HG02798 (cell line): ENCODE measurements around the gene EIF4G1.
"Not testable (repeated sequence)": the region's sequence is repeated elsewhere in the genome, so short reads cannot be mapped to it uniquely, and the experiment has no call there.

ENCODE experiments used
- ATAC-seq: cut with Tn5 transposase; IDR thresholded peaks from one replicate; pipeline ENCODE4 v1.9.1; 2021; ENCODE audit warnings: mild to moderate bottlenecking; ENCODE audit not compliant: unreplicated experiment, poor library complexity

EIF4G1 gene, protein sequence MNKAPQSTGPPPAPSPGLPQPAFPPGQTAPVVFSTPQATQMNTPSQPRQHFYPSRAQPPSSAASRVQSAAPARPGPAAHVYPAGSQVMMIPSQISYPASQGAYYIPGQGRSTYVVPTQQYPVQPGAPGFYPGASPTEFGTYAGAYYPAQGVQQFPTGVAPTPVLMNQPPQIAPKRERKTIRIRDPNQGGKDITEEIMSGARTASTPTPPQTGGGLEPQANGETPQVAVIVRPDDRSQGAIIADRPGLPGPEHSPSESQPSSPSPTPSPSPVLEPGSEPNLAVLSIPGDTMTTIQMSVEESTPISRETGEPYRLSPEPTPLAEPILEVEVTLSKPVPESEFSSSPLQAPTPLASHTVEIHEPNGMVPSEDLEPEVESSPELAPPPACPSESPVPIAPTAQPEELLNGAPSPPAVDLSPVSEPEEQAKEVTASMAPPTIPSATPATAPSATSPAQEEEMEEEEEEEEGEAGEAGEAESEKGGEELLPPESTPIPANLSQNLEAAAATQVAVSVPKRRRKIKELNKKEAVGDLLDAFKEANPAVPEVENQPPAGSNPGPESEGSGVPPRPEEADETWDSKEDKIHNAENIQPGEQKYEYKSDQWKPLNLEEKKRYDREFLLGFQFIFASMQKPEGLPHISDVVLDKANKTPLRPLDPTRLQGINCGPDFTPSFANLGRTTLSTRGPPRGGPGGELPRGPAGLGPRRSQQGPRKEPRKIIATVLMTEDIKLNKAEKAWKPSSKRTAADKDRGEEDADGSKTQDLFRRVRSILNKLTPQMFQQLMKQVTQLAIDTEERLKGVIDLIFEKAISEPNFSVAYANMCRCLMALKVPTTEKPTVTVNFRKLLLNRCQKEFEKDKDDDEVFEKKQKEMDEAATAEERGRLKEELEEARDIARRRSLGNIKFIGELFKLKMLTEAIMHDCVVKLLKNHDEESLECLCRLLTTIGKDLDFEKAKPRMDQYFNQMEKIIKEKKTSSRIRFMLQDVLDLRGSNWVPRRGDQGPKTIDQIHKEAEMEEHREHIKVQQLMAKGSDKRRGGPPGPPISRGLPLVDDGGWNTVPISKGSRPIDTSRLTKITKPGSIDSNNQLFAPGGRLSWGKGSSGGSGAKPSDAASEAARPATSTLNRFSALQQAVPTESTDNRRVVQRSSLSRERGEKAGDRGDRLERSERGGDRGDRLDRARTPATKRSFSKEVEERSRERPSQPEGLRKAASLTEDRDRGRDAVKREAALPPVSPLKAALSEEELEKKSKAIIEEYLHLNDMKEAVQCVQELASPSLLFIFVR (N-terminal part only)

DNA sequence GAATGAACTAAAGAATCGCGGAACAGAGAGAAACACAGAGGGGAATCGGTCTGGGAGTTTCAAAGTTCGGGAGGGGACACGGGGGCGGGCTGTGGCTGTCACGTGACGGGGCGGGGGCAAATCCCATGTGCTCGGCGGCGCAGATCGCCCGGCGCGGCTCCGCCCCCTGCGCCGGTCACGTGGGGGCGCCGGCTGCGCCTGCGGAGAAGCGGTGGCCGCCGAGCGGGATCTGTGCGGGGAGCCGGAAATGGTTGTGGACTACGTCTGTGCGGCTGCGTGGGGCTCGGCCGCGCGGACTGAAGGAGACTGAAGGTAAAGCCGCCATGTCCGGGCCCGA lies at the start of gene EIF4G1:
Gene EIF4G1, plus strand, starts transcription at position 244 of the 337 bp plus-strand sequence. CDS start 1,191 bp downstream, outside the sequence.
- peak; percentile 90 for ATAC-seq

DNA sequence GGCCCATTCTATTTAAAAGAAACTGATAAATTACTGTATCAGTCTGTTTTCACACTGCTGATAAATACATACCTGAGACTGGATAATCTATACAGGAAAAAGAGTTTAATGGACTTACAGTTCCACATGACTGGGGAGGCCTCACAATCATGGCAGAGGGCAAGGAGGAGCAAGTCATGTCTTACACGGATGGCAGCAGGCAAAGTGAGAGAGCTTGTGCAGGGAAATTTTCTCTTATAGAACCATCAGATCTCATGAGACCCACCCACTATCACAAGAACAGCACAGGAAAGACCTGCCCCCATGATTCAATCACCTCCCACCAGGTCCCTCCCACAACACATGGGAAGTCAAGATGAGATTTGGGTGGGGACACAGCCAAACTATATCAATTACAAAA lies 47.2 kb upstream of the EIF4G1 start:
- ATAC-seq: not testable (repeated sequence)

DNA sequence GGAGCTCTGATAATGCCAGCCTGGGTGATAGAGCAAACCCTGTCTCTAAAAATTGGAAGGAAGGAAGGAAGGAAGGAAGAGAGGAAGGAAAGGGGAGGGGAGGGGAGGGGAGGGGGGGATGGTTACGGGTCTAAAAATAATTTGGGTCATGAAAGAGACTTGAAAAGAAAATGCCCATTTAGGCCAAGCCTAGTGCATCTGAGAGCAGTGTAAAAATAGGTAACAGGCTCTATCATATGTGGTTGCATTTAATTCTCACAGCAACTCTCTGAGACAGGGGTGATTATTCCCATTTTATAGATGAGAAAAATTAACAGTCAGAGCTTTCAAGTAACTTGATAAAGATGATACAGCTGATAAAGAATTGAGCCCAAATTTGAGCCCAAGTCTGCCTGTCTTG lies 42.1 kb upstream of the EIF4G1 start:
- ATAC-seq: no peak

DNA sequence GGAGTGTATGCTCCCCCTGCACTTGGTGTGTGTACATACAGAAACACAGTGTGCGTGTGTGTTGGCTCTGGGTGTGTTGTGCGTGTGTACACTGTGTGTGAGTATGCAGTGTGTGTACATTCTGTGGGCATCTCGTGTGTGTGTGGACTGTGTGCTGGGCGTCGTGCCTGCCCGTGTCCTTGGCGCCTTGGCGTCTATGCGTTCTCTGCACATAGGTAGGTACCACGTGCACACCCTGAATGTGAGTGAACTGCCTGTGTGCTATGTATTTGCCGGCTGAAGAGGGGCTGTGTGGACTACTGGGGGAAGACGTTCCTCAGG lies 39.1 kb upstream of the EIF4G1 start:
- no peak for ATAC-seq

DNA sequence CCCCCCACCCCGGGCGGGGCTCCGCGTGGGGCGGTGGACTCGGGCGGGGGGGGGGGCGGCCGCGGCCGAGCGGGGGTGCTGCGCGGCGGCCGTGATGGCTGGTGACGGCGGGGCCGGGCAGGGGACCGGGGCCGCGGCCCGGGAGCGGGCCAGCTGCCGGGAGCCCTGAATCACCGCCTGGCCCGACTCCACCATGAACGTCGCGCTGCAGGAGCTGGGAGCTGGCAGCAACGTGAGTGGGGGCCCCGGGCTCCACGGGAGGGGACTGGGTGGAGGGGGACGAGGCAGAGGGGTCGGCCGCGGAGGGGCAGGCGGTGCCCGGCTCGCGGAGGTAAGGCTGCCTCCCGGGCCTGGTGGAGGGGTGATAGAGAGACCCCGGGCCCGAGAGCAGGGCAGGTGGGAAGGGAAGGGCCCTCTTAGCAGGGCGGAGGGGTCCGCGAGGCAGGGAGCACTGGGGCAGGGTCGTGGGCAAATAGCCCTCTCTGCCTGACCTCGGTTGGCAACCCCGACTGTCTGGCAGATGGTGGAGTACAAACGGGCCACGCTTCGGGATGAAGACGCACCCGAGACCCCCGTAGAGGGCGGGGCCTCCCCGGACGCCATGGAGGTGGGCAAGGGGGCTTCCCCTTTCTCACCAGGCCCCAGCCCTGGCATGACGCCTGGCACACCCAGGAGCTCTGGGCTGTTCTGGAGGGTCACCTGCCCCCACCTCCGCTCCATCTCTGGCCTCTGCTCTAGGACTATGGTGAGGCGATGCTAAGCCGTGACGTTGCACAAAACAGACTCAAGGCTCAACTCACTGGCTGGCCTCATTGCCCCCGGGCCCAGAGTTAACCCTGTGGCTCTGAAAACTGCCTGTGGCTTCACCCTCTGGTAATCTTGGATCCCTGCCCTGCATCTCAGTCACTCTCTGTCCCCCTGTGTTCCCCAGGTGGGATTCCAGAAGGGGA lies 38.2 kb upstream of the EIF4G1 start, which contains the start of gene ECE2:
Gene ECE2, plus strand, starts transcription at position 62 of the 950 bp plus-strand sequence. Its CDS starts 132 bp downstream, at position 194.
- no peak for ATAC-seq

DNA sequence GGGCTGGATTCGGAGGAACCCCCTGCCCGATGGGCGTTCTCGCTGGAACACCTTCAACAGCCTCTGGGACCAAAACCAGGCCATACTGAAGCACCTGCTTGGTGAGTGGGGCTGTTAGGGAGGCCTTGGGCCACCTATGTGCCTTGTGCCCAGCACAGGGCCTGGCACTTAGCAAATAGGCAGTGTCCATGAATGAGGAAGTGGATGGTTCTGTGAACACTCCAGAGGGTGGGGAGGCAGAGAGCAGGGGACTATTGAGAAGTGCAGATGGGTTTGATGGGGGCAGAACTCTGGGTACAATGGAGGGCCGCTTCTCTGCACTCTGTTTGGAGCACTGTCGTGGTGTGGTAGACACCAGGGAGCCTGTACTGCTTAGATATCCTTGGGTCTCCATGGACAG lies 37.0 kb upstream of the EIF4G1 start:
- ATAC-seq: no peak

DNA sequence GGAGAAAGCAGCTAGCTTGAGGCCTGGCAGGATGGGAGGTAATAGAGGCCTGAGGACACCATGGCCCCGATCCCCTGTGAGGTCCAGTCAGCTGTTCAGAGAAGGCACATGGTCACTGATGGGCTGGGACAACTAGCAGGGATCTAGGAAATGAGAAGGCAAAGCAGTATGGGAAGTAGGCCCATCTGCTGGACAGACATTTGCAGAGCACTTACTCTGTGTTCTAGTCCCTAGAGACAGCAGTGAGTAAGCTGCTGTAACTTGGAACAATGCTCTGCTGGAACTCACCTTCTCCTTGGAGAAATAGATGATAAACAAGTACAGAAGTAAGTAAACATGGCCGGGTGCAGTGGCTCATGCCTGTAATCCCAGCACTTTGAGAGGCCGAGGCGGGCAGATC lies 31.5 kb upstream of the EIF4G1 start:
- no peak for ATAC-seq

DNA sequence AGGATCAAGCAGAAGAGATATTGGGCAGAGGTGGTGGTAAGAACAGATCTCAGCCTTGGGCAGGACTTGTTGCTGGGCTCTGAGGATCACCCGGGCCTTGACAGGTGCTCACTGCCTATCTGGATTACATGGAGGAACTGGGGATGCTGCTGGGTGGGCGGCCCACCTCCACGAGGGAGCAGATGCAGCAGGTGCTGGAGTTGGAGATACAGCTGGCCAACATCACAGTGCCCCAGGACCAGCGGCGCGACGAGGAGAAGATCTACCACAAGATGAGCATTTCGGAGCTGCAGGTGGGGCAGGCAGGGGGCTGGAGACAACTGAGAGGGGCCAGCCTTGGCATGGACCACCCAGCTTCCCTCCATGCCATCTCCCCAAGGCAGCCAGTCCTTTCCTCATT lies 30.7 kb upstream of the EIF4G1 start:
- ATAC-seq: no peak

DNA sequence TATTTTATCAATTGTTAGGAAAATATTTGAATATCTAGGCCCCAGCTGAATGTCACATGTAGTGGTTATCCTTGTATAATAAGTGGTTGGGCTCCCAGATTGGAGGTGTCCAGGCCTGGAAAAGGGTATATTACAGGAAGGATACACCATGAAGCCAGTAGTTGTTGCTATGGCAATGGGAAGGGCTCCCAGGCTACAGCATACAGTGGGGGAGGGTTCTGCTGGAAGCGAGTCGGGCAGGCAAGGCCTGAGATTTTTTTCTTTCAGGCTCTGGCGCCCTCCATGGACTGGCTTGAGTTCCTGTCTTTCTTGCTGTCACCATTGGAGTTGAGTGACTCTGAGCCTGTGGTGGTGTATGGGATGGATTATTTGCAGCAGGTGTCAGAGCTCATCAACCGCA lies 29.7 kb upstream of the EIF4G1 start:
- no peak for ATAC-seq

DNA sequence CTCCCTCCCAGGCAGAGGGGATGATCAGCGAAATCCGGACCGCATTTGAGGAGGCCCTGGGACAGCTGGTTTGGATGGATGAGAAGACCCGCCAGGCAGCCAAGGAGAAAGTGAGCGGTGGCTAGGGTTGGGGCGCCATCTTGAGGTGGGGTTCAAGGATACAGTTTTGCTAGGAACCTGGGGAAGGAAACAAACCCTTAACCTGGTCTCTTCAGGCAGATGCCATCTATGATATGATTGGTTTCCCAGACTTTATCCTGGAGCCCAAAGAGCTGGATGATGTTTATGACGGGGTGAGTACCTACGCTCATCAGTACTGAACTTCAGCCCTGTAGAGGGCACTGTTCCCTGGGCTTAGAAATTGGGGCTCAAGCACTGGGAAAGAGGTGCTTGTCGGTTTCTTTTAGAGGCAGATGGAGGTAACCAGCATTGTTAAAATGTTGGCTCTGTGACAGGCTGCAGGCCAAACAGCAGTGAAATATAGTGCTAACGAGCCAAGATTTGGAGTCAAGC lies 24.9 kb upstream of the EIF4G1 start:
- no peak for ATAC-seq

DNA sequence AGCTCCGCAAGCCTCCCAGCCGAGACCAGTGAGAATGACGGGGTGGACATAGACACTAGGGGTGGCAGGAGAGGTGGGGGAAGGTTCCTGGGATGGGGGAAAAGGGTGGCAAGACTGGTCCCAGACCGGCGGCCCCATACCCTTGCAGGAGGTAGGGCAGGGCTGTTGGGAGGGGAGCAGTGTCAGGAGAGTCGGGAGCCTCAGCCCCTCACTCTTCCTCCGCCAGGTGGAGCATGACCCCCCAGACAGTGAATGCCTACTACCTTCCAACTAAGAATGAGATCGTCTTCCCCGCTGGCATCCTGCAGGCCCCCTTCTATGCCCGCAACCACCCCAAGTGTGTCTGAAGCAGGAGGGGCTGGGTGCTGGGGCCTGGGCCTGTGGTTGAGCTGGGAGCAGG lies 24.1 kb upstream of the EIF4G1 start:
- ATAC-seq: no peak

DNA sequence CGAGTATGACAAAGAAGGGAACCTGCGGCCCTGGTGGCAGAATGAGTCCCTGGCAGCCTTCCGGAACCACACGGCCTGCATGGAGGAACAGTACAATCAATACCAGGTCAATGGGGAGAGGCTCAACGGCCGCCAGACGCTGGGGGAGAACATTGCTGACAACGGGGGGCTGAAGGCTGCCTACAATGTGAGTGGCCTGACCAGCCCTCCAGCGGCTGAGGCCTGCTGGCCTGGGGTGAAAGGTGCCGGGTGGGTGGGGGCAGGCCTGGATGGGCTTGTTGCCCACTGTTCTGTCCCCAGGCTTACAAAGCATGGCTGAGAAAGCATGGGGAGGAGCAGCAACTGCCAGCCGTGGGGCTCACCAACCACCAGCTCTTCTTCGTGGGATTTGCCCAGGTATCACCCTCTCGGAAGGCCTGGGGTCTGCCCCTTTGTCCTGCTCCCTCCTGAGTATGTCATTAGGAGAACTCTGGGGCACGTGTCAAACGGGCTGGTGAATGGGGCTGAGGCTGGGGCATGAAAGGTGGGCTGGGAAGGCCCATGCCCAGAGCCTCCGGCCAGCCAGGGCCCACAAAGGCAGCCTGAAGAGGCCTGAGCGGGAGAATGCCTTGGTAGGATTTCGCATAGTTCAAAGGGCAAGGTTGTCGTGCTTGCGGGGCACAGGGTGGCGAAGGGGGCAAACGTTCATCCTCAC lies 23.2 kb upstream of the EIF4G1 start:
- no peak for ATAC-seq

DNA sequence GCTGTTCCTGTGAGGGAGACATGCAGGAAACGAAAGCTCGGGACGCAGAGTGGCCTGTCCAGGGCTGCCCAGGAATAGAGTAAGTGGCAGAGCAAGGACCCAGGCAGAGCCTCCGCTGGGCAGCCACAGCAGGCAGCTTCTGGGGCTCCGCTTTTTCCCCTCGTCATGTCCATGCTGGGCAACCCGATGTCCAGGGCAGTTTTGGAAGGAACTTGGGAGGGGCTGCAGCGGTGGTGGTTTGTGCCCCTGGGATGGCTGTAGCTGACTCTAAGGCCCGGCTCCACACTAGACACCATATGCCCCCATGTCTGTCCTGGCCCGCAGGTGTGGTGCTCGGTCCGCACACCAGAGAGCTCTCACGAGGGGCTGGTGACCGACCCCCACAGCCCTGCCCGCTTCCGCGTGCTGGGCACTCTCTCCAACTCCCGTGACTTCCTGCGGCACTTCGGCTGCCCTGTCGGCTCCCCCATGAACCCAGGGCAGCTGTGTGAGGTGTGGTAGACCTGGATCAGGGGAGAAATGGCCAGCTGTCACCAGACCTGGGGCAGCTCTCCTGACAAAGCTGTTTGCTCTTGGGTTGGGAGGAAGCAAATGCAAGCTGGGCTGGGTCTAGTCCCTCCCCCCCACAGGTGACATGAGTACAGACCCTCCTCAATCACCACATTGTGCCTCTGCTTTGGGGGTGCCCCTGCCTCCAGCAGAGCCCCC lies 22.5 kb upstream of the EIF4G1 start:
- no peak for ATAC-seq

DNA sequence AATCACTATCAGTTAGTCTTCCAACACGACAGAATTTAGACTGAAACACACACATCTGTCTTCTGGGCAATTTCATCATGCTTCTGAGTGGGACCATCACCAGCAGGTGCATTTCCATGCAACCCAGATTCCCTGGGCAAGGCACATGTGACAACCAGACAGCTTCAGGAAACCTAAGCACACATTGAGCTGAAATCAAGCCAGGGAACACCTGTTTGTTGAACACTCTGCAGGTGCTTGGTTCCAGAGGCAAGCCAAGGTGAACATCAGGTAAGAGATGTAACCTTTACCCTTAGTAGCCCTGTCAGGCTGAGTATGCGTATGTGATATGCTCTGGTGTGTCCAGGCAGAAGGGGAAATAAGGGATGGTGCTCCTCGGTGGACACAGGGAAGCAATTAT lies 18.6 kb upstream of the EIF4G1 start:
- ATAC-seq: no peak

DNA sequence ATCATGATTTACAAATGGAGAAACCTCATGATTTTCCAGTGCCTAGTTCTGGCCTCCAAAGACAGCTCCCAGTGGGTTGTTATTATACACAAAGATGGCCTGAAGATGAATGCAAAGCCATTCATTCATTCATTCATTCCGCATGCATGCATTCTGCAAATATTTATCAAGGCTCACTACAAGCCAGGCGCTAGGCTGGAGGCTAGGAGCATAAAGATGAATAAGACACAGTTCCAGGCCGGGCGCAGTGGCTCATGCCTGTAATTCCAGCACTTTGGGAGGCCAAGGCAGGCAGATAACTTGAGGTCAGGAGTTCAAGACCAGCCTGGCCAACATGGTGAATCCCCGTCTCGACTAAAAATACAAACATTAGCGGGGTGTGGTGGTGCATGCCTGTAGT lies 17.8 kb upstream of the EIF4G1 start:
- no peak for ATAC-seq

DNA sequence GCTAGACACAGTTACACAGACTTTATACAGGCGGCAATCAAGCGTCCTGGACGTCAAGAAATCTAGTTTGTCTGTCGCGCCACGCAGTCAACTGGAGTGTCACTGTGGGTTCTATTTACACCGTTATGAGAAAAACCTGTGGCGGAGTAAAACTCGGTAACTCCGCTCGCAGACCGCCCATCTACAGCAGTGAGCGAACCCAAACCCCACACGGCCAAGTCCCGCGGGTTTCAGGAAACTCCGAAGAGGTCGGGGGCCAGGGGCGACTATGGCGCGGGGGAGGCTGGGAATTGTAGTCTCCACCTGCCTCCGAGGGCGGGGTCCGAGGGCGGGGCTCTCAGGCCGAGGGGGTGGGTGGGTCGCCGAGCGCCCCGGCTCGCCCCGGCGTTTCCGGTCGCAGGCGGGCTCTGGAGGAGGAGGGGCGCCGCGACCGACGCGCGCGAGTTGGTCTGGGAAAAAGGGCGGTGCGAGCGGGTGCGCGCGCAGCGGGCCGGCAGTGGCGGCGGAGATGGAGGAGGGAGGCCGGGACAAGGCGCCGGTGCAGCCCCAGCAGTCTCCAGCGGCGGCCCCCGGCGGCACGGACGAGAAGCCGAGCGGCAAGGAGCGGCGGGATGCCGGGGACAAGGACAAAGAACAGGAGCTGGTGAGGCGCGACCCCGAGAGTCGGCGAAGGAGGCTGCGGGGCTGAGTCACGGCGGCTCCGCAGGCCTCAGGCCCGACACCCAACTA lies 15.5 kb upstream of the EIF4G1 start, which contains the start of gene PSMD2:
Gene PSMD2, plus strand, starts transcription at position 483 of the 729 bp plus-strand sequence. Its CDS starts 26 bp downstream, at position 509.
- peak; percentile 95 for ATAC-seq
